Mesothelial cell of epicardium (in vitro differentiated cells): Measurements from ENCODE around the gene TPRG1L. TPM values are rescaled to one million over a fixed set of nuclear protein-coding genes. Genes with fewer than 3 reads are reported as not detected.
"Not testable (repeated sequence)": the region's sequence is repeated elsewhere in the genome, so short reads cannot be mapped to it uniquely, and the experiment has no call there.

Experiments used
- DNase-seq, 2 experiments: peaks; one replicate each; pipeline ENCODE4 v3.0.0; 2021; ENCODE audit warnings: low spot score in 2 of 2; ENCODE audit not compliant: unreplicated experiment in 2 of 2
- H3K27ac Mint-ChIP-seq: 2 replicates; pipeline ENCODE4 v1.8.0; 2021; ENCODE audit warnings: mixed read lengths
- H3K27me3 Mint-ChIP-seq: 2 replicates; pipeline ENCODE4 v1.8.0; 2021; ENCODE audit warnings: low read depth, mixed read lengths
- H3K36me3 Mint-ChIP-seq: 2 replicates; pipeline ENCODE4 v1.8.0; 2021; ENCODE audit warnings: mixed read lengths
- H3K4me1 Mint-ChIP-seq: 2 replicates; pipeline ENCODE4 v1.8.0; 2021; ENCODE audit warnings: mixed read lengths
- H3K4me3 Mint-ChIP-seq: 2 replicates; pipeline ENCODE4 v1.8.0; 2021; ENCODE audit warnings: mild to moderate bottlenecking, moderate library complexity, mixed read lengths
- H3K9me3 Mint-ChIP-seq: 2 replicates; pipeline ENCODE4 v1.8.0; 2021; ENCODE audit warnings: mixed read lengths
- total RNA-seq: library from RNA; stranded (reverse); gene quantifications from 3 replicates; pipeline ENCODE4 v1.2.1, GENCODE V29; 2021
- TF ChIP-seq, protein P1 (sequence below): fragments of 200-600 bp; sonication (generic); IDR thresholded peaks from one replicate; pipeline ENCODE4 v1.5.0; 2021; ENCODE audit warnings: antibody characterized with exemption; ENCODE audit not compliant: unreplicated experiment

The TPRG1L gene
- total RNA-seq, 1 donor from 2014 or later, result 15.7 TPM

DNA sequence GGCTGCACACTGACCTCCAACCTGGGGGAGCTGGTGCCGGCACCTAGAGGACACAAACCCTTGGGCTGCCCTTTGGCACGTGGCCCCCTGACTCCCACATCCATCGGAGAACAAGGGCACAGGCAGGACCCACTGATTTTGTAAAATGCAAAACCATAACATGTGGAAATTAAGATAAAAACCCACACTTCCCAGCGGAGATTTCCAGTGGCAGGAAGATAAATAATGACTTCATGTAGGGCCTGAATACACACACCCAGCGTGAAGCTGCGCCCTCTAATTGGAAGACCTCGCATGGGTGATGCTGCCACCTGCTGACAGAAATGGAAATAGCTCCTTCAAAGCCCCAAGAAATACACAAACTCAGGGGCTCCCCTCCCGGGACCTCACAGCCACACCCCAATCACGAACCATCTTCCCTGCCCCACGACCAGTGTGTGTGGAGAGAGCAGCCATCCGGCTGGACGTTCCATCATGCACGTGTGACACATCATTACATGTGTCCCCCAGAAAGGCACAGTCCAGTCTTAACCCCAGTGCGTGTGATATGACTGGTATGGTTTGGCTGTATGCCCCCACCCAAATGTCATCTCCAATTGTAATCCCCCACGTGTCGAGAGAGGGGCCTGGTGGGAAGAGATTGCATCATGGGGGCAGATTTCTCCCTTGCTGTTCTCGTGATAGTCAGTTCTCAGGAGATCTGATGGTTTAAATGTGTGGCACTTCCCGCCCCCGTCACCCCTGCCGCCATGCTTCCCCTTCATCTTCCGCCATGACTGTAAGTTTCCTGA, 5.7 kb upstream of the TPRG1L start:
- TF ChIP-seq, protein P1, sequence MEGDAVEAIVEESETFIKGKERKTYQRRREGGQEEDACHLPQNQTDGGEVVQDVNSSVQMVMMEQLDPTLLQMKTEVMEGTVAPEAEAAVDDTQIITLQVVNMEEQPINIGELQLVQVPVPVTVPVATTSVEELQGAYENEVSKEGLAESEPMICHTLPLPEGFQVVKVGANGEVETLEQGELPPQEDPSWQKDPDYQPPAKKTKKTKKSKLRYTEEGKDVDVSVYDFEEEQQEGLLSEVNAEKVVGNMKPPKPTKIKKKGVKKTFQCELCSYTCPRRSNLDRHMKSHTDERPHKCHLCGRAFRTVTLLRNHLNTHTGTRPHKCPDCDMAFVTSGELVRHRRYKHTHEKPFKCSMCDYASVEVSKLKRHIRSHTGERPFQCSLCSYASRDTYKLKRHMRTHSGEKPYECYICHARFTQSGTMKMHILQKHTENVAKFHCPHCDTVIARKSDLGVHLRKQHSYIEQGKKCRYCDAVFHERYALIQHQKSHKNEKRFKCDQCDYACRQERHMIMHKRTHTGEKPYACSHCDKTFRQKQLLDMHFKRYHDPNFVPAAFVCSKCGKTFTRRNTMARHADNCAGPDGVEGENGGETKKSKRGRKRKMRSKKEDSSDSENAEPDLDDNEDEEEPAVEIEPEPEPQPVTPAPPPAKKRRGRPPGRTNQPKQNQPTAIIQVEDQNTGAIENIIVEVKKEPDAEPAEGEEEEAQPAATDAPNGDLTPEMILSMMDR, result peak; percentile 85
- no peaks in the 10 kb centered on the region for H3K9me3 Mint-ChIP-seq
- DNase-seq, result peak in 1 of 2 experiments; percentile 80
- H3K36me3 Mint-ChIP-seq, result no peaks in the 10 kb centered on the region
- peaks cover 4% of the 10 kb centered on the region for H3K27me3 Mint-ChIP-seq
- peaks cover 51% of the 10 kb centered on the region for H3K4me1 Mint-ChIP-seq
- no peak overlapping the region for H3K4me3 Mint-ChIP-seq
- peak overlapping the region; percentile 71 for H3K27ac Mint-ChIP-seq

GRCh38 chr1:3620708-3621107, 4.1 kb upstream of the TPRG1L start:
- H3K36me3 Mint-ChIP-seq, result no peaks in the 10 kb centered on the region
- H3K27ac Mint-ChIP-seq, result no peak overlapping the region
- peaks cover 41% of the 10 kb centered on the region for H3K4me1 Mint-ChIP-seq
- no peak for DNase-seq
- H3K4me3 Mint-ChIP-seq, result no peak overlapping the region
- TF ChIP-seq, protein P1, result no peak
- H3K9me3 Mint-ChIP-seq, result no peaks in the 10 kb centered on the region
- peaks cover 4% of the 10 kb centered on the region for H3K27me3 Mint-ChIP-seq

GRCh38 chr1:3621151-3621671, 3.6 kb upstream of the TPRG1L start:
- H3K9me3 Mint-ChIP-seq, DNase-seq, H3K4me3 Mint-ChIP-seq, H3K27ac Mint-ChIP-seq, H3K36me3 Mint-ChIP-seq, H3K27me3 Mint-ChIP-seq: not testable (repeated sequence)
- TF ChIP-seq, protein P1, result peak; percentile 69
- peaks cover 40% of the 10 kb centered on the region for H3K4me1 Mint-ChIP-seq

DNA sequence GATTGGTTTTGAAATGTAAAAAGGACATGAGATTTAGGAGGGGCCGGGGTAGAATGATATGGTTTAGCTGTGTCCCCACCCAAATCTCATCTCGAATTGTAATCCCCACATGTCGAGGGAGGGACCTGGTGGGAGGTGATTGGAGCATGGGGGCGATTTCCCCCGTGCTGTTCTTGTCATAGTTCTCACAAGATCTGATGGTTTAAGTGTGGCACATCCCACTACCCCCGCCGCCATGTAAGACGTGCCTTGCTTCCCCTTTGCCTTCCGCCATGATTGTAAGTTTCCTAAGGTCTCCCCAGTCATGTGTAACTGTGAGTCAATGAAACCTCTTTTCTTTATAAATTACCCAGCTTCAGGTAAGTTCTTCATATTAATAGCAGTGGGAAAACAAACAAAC, 2.7 kb upstream of the TPRG1L start:
- H3K36me3 Mint-ChIP-seq, H3K27ac Mint-ChIP-seq, H3K9me3 Mint-ChIP-seq, H3K27me3 Mint-ChIP-seq, H3K4me3 Mint-ChIP-seq, DNase-seq: not testable (repeated sequence)
- peaks cover 39% of the 10 kb centered on the region for H3K4me1 Mint-ChIP-seq

- TF ChIP-seq, protein P1, result no peak
- Mint-ChIP-seq H3K4me3 (peak overlapping the region; percentile 92), H3K36me3 (peaks cover 5% of the 10 kb centered on the region), H3K27me3 (peaks cover 4% of the 10 kb centered on the region), H3K9me3 (no peaks in the 10 kb centered on the region), H3K4me1 (peaks cover 30% of the 10 kb centered on the region), H3K27ac (peak overlapping the region; percentile 77)
- DNase-seq, result no peak
These were observed 1.2 kb upstream of the TPRG1L start for GRCh38 chr1:3623441-3624199.
